ENCODE measurements around the gene OBSCN.
"Not testable (repeated sequence)": the region's sequence is repeated elsewhere in the genome, so short reads cannot be mapped to it uniquely, and the experiment has no call there.

The OBSCN gene

DNA sequence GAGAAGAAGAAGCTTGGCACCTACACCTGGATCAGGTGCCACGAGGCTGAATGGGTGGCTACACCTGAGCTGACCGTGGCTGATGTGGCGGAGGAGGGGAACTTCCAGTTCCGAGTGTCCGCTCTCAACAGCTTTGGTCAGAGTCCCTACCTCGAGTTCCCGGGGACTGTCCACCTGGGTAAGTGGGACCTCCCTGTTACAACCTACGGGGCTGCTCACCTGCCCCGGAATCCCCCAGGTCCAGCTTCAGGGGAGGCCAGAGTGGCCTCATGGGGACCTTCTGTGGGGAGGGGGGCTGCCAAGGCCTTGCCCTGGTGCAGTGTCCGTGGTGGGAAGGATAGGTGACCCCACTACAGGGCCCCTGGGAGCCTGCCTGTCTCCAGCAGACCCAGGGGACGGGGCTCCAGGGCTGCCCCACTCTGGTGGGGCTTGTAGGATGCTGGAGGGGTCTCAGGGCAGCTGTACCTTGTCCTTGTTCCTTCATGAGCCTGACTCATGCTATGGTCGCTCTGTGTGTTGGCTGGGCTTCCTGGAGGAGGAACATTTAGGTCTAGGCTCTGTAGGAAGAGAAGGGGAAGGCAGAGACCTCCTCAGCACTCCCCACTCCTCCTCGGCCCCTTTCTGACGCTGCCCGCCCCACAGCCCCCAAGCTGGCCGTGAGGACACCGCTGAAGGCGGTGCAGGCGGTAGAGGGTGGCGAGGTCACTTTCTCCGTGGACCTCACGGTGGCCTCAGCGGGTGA, 7.2 kb downstream of the OBSCN start:
- no peak for DNase-seq

DNA sequence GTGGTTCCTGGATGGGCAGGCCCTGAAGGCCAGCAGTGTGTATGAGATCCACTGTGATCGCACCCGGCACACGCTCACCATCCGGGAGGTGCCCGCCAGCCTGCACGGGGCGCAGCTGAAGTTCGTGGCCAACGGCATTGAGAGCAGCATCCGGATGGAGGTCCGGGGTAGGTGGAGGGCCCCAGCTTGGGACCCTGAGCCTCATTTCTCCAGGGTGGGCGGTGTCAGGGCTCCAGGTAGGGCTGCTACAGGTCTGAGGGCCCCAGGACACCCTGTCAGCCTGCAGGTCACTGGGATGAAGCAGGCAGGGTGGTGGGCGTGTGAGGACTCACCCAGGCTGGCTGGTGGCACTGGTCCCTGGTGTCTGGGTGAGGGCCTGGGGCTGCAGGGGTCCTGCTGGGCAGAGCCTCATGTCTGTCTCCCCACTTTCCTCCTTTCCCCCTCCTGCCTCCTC, 7.8 kb downstream of the OBSCN start:
- DNase-seq: no peak

DNA sequence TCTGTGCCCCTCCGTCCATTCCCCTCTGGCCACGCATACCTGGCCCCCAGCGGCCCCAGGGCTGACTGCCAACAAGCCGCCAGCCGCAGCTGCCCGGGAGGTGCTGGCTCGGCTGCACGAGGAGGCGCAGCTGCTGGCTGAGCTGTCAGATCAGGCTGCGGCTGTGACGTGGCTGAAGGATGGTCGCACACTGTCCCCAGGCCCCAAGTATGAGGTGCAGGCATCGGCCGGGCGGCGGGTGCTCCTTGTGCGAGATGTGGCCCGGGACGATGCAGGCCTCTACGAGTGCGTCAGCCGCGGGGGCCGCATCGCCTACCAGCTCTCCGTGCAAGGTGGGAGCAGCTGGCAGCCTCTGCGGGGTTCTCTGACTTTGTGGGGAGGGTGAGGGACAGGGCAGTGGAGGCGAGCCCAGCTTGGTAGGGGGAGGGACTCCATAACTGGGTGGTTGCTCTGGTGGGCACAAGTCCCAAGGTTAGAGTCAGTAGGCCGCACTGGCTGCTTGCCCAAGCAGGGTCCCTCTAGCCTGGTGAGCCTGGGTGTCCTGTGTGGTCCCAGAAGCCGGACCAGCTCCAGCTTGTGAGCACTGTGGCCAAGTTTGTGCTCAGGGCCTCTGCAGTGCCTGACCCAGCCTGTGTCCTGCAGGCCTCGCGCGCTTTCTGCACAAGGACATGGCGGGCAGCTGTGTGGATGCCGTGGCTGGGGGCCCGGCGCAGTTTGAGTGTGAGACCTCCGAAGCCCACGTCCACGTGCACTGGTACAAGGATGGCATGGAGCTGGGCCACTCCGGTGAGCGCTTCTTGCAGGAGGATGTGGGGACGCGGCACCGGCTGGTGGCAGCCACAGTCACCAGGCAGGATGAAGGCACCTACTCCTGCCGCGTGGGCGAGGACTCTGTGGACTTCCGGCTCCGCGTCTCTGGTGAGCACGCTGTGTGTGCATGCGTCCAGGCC, 8.8 kb downstream of the OBSCN start:
- no peak for DNase-seq

DNA sequence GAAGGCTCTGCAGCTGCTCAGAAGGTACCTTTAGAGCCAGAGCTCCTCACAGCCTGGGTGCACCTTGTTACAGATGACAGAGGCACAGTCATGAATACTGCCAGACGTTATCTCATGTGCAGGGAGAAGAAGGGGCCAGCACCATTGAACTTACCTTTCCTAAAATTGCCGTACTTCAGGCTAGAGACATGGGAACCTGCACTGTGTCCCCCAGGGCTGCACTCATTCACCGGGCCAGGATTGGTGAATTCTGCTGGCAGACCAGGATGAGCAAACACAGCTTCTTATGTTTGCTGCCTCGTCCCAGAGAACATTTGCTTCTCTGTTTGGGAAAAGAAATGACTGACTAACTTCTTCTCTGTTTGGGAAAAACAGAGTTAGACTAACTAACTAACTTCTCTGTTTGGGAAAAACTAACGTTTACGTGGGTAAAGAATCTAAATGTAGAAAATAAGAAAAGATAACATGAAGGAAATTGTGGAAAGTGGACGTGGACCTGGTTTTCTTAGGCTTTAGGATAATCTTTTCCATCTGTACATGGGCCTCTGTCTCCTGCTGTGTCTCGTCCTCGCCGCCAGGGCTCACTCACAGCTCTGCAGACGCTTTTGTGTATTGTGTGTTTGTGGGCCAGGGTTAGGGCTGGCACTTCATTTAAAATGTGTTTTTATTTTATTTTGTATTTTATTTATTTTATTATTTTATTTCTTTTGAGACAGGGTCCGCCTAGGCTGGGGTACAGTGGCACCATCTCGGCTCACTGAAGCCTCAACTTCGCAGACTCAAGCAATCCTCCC, 9.9 kb downstream of the OBSCN start:
- DNase-seq: no peak

DNA sequence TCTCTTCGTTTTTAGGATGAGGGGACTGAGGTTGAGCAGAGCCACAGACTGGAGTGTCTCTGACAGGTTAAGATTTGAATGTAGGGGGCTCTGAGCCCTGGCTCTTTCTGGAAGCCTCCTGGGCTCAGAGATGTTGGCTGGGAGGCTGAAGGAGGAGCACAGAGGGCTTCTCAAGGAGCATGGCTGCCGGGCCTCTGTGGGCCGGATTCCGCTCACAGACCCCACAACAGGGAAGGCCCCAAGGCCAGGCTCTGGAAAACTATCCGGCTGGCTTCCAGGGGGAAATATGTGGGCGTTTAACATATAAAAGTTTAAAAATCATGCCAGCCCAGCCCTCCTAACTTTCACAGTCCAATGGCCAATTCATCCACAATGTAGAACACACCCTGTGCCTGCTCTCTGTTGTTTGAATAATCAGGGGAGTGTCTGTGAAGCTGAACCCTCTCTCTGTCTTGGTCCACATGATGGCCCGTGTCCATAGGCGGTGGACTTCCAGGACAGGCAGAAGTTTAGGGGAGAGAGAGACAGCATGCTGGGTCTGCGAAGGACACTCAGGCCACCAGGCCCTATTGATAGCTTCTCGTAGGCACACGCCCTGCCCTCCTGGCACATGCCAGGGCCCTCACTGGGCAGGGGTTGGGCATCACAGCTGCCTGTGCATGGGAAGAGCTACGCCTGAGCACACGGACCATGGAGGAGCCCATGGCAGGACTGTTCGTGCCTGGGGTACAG, 10.8 kb downstream of the OBSCN start:
- no peak for DNase-seq

DNA sequence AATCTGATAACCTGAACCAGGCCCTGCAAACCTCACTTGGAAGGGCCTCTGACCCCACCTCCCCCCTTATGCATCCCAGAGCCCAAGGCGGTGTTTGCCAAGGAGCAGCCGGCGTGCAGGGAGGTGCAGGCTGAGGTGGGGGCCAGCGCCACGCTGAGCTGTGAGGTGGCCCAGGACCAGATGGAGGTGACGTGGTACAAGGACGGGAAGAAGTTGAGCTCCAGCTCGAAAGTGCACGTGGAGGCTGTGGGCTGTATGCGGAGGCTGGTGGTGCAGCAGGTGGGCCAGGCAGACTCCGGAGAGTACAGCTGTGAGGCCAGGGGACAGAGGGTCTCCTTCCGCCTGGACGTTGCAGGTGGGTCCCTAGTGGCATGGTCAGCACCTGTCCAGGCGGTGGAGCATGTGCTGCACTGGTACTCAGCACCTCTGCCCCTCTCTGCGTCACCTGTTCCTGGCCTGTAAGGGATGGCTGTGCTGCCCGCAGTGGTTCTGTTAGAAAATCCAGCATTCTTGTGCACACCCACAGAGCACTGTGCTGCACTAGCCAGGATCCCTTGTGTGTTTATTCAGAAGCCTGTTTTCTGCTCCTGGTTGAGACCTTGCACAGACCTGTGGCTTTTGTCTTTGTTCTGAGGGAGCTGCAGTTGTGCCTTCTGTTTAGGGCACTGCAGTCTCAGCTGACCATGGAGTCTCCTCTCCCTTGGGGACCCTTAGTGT, 11.6 kb downstream of the OBSCN start:
- DNase-seq: no peak

DNA sequence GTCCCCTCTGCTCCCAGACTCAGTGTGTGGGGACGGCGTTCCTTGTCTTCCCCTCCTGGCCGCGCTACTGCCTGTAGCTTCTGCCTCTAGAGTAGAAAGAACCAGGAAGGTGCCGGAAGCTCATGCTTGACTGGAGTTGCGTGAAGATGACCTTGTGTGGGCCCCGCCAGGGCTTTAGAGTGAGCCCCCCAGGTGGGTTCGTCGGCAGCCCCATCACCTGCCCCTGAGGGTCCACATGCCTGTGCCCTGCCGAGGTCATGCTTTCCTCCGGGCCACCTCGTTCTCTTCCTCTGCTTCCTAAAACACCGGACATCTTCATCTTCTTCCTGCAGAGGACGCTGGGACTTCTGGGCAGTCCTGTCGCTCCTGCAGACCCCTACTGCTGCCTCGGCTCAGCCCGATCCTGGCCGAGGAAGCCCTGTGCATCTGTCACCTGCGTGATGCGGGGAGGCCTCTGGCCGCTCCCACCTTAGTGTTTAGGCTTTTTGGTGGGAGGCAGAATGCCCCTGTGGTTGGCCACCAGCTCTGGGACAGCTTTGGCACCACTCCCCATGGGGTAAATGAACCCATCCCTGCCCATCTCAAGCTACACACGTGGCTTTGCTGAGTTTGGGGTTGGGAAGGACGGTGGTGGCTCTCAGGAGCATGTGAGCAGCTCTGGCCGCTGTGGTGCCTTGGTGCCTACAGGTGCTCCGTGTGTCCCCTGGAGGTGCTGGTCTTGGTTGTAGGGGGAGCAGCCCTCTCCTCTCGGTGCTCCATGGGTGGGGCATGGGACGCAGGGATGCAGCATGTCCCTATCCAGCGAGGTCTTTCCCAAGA, 12.3 kb downstream of the OBSCN start:
- no peak for DNase-seq

DNA sequence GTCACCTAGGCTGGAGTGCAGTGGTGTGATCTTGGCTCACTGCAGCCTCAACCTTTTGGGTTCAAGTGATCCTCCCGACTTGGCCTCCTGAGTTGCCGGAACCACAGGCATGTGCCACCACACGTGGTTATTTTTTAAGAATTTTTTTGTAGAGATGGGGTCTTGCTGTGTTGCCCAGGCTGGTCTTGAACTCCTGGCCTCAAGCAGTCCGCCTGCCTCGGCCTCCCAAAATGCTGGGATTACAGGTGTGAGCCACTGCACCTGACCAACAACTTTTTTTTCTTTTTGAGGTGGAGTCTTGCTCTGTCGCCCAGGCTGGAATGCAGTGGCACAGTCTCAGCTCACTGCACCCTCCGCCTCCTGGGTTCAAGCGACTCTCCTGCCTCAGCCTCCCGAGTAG, 13.3 kb downstream of the OBSCN start:
- DNase-seq: not testable (repeated sequence)

DNA sequence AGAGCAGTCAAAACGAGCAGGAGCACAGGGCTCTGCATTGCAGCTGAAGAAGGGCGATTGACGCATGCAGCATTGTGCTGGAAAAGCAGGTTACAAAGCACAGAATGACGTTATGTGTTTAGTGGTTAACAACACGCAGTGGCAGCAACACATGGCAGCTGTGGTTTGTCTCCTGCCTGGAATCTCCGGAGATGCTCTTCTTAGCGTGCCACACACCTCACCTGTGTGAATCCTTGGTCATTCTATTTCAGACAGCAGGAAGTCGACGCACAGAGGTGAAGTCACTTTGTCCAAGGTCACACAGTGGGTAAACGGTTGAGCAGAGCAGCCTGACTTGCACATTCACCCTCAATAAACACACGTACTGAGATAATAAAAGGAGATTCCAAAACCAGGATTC, 14.7 kb downstream of the OBSCN start:
- no peak for DNase-seq

DNA sequence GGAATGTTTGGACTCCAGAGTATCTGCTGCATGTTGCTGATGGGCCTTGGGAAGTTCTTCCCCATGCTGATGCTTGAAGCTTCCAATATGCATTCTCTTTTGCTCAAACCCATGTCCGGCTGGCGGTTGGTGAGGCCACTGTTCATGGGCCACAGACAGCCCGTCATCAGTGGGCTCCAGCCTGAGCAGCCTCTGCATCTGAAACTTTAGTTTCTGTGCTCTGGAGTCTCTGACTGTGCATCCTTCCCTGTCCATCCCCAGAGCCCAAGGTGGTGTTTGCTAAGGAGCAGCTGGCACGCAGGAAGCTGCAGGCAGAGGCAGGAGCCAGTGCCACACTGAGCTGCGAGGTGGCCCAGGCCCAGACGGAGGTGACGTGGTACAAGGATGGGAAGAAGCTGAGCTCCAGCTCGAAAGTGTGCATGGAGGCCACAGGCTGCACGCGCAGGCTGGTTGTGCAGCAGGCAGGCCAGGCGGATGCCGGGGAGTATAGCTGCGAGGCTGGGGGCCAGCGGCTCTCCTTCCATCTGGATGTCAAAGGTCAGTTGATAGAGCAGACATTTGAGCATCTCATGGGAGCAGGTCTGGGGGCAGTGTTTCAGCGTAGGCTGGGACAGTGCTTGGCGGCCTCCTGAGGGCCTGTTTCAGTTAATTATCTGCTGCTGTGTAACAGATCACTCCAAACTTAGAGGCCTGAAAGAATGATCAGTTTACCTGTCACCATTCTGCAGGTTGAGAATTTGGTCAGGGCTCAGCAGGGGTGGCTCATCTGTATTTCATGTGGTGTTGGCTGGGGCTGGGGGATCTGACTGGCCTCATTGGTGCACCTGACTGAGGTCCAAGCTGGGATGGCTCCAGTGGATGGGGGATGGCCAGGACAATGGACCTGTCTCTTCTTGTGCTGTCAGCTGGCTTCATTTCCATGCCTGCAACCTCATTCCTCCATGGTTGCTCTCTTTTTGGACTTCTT, 16.6 kb downstream of the OBSCN start:
- no peak for DNase-seq

DNA sequence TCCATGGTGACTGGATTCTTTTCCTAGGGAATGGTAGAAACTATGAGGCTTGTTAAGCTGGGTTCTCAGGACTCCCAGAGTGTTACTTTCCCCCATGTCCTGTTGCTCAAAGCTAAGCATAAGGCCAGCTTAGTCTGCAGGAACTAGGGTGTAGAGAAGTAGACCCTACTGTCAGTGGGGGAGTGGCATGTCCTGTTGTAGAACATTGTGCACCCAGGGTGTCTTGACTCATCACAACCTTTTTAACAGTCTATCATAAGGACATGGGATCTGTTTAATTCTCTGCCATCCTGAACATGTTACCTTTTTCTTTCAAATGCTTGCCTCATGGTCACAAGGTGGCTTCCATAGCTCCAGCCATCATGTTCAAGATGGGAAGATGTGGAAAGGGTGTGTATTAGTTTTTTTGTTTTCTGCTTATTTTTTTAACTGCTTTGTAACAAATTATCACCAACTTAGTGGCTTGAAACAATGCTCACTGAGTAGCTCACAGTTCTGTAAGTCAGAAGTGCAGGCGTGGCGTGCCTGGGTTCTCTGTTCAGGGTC, 17.4 kb downstream of the OBSCN start:
- no peak for DNase-seq

DNA sequence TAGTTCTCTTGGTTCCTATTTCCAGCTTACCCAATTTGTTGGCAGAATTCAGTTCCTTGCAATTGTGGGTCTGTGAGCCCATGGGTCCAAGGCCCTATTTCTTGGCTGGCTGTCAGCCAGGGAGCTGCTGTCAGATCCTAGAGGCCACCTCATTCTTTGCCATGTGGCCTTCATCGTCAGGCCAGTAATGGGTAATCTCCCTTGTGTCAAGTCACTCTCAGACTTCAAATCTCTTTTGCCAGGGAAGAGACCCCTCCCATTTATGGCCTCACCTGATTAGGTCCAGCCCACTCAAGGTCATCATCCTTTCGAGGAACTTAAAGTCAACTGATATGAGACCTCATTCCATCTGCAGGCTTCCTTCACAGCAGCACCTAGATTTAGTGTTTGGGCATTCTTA, 17.9 kb downstream of the OBSCN start:
- DNase-seq: no peak

DNA sequence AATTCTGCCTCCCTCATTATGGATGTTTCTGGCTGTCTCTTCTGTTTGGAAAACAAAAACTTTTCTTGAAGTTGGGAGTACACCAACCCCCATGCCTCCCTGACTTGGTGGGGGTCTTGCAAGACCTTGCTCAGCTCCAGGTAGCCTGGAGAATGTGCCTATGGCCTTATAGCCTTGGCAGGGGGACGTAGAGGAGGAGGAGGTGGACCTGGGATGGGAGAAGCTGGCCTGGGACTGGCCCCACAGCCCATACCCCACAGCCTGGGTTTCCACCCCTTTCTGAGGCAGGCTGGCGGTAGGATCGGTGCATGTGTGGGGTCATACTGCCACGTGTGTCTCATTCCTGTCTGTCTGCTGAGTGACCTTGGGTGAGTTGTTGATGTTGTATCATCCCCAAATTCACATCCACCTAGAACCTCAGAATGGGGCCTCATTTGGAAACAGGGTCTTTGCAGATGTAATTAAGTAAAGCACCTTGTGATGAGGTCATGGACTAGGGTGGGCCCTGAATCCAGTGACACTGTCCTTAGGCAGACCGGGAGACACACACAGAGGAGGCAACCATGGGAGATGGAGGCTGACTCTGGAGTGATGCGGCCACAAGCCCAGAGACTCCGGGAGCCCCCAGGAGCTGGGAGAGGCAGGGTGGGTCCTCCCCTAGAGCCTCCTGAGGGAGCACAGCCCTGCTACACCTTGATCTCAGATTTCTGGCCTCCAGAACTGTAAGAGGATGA, 18.5 kb downstream of the OBSCN start:
- no peak for DNase-seq

DNA sequence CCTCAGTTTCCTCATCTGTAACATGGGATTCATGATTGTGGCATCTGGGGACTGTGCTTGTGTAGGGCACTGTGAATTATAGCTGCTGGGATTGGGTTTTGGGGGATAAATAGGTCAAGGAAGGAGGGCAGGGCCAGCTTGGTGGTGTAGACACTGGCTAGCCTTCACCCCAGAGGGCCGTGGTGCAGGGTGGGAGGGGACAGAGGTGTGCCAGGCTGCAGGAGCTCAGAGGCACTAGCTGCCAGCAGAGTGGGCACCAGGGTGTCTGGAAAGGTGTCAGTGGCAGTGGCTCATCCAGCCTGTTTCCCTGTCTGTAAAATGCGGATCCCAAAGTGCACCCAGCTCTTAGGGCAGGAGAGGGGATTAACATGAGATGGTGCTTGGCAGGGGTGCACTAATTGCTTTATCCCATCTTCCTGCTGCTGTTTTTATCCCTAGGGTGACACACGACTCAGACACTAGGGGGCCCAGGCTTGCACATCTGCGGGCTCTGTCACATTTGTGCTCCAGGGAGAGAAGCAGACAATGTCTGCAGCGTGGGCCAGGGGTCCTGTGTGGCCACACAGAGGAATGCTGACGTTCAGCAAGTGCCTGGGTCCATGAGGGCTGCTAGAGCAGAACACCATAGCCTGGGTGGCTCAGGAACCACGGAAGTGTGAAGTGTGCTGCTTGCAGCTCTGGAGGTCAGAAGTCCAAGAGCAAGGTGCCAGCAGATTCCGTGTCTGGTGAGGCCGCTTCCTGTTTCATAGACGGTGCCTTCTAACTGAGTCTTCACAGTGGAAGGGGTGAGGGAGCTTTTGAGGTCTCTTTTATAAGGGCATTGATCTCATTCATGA, 19.3 kb downstream of the OBSCN start:
- no peak for DNase-seq

DNA sequence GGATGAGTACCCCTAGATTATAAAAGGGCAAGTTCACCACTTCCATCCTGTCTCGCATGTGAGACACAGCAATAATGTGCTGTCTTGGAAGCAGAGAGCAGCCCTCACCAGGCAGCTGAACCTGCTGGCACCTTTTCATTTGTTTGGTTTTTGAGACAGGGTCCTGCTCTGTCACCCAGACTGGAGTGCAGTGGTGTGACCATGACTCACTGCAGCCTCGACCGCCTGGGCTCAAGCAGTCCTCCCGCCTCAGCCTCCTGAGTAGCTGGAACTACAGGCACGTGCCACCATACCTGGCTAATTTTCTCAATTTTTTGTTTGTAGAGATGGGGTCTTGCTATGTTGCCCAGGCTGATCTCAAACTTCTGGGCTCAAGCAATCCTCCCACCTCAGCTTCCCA, 20.3 kb downstream of the OBSCN start:
- not testable (repeated sequence) for DNase-seq

DNA sequence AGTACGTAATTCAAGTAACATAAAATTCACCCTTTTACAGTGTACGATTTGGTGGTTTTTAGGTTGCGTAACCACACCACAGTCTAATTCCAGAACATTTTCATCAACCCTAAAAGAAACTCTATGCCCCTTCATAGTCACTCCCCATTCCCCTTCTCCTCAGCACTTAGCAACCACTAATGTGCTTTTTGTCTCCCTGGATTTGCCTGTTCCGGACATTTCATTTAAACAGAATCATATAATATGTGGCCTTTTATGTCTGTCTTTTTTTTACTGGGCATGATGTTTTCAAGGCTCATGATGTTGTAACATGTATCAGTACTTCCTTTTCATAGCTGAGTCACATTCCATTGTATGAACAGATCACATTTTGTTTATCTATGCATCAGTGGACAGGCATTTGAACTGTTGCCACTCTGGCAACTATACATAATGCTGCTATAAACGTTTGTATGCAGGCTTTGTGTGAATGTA, 20.8 kb downstream of the OBSCN start:
- DNase-seq: no peak

DNA sequence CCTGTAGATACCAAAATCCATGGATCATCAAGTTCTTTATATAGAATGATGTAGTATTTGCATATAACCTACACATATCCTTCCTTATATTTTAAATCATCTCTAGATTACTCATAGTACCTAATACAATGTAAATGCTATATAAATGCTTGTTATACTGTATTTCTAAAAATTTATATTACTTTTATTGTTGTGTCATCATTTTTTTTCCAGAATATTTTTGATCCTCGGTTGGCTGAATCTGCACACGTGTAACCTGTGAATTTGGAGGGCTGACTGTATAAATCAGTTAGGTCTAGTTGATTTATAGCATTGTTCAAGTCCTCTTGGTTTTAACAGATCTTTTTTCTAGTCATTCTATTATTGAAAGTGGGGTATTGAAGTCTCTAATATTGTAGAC, 23.3 kb downstream of the OBSCN start:
- no peak for DNase-seq

DNA sequence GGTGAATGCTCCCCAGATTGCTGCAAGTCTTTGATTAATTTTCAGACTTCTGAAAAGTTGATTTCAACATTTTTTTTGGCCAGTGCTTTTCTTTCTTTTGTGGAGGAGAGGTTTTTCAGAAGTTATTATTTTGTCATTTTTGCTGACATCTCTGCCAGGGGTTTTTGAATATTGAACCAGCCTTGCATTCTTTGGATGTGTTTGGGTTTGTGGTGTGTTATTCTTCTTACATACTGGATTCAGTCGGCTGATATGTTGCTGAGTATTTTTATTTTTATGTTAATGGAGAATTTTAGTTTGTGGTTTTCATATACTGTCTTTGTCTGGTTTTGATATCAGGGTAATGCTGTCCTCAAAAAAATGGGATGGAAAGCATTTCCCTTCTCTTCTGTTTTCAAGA, 25.3 kb downstream of the OBSCN start:
- DNase-seq: no peak
